ENCODE data around the gene AHSA1.

Gene AHSA1

GRCh38 chr14:77473921-77474320 is 16.0 kb downstream of the AHSA1 start:
- no peak for DNase-seq (ENCODE audit: low spot score)

GRCh38 chr14:77474479-77475177 is 16.7 kb downstream of the AHSA1 start:
- no peak for DNase-seq (ENCODE audit: low spot score)

GRCh38 chr14:77475432-77476115 is 17.7 kb downstream of the AHSA1 start:
- DNase-seq (ENCODE audit: low spot score) = no peak

- DNase-seq (ENCODE audit: low spot score) = no peak
Measured at GRCh38 chr14:77478029-77478428, 20.1 kb downstream of the AHSA1 start.

GRCh38 chr14:77478796-77479195 is 20.9 kb downstream of the AHSA1 start:
- DNase-seq (ENCODE audit: low spot score) = no peak

- no peak for DNase-seq (ENCODE audit: low spot score)
Measured at GRCh38 chr14:77482422-77482821, 24.5 kb downstream of the AHSA1 start.

- DNase-seq (ENCODE audit: low spot score) = no peak
Measured at GRCh38 chr14:77485256-77485655, 27.4 kb downstream of the AHSA1 start.

GRCh38 chr14:77485901-77486678 is 28.2 kb downstream of the AHSA1 start:
- no peak for DNase-seq (ENCODE audit: low spot score)

- no peak for DNase-seq (ENCODE audit: low spot score)
Measured at GRCh38 chr14:77488558-77488957, 30.7 kb downstream of the AHSA1 start.

GRCh38 chr14:77489041-77489440 is 31.1 kb downstream of the AHSA1 start:
- DNase-seq (ENCODE audit: low spot score) = no peak

- DNase-seq (ENCODE audit: low spot score) = no peak
Measured at GRCh38 chr14:77490347-77490986, 32.6 kb downstream of the AHSA1 start.

- DNase-seq (ENCODE audit: low spot score) = no peak
Measured at GRCh38 chr14:77491056-77491455, 33.2 kb downstream of the AHSA1 start.

GRCh38 chr14:77495334-77495733 is 37.4 kb downstream of the AHSA1 start:
- no peak for DNase-seq (ENCODE audit: low spot score)

- DNase-seq (ENCODE audit: low spot score) = peak; percentile 17
Measured at GRCh38 chr14:77498120-77498979, 40.5 kb downstream of the AHSA1 start, which contains the start of gene ISM2. Gene ISM2, minus strand, starts transcription at chr14:77498816. Its CDS starts 23 bp downstream, at chr14:77498793.

- no peak for DNase-seq (ENCODE audit: low spot score)
Measured at GRCh38 chr14:77498984-77499527, 41.2 kb downstream of the AHSA1 start.

- no peak for DNase-seq (ENCODE audit: low spot score)
Measured at GRCh38 chr14:77502109-77502782, 44.4 kb downstream of the AHSA1 start.

GRCh38 chr14:77503138-77503537 is 45.2 kb downstream of the AHSA1 start:
- DNase-seq (ENCODE audit: low spot score) = no peak

GRCh38 chr14:77505031-77505430 is 47.1 kb downstream of the AHSA1 start:
- DNase-seq (ENCODE audit: low spot score) = no peak

GRCh38 chr14:77507762-77508161 is 49.9 kb downstream of the AHSA1 start:
- DNase-seq (ENCODE audit: low spot score) = no peak

- no peak for DNase-seq (ENCODE audit: low spot score)
Measured at GRCh38 chr14:77508249-77508648, 50.4 kb downstream of the AHSA1 start.

- no peak for DNase-seq (ENCODE audit: low spot score)
Measured at GRCh38 chr14:77508876-77509275, 51.0 kb downstream of the AHSA1 start.
